Nephron progenitor cell (in vitro differentiated cells): ENCODE data around the gene PRH1.

Source experiments
- DNase-seq: peaks from one replicate; pipeline ENCODE4 v3.0.0; 2021
- H3K27ac Mint-ChIP-seq: 2 replicates; pipeline ENCODE4 v1.8.0; 2021; ENCODE audit warnings: mild to moderate bottlenecking, moderate library complexity, mixed read lengths
- H3K27me3 Mint-ChIP-seq: 2 replicates; pipeline ENCODE4 v1.8.0; 2021; ENCODE audit warnings: mild to moderate bottlenecking, low read depth, mixed read lengths; ENCODE audit not compliant: poor library complexity
- H3K36me3 Mint-ChIP-seq: 2 replicates; pipeline ENCODE4 v1.8.0; 2021; ENCODE audit warnings: low read depth, mixed read lengths
- H3K4me1 Mint-ChIP-seq: 2 replicates; pipeline ENCODE4 v1.8.0; 2021; ENCODE audit warnings: mixed read lengths
- H3K4me3 Mint-ChIP-seq: 2 replicates; pipeline ENCODE4 v1.8.0; 2021; ENCODE audit warnings: mild to moderate bottlenecking, moderate library complexity, mixed read lengths
- H3K9me3 Mint-ChIP-seq: 2 replicates; pipeline ENCODE4 v1.8.0; 2021; ENCODE audit warnings: mild to moderate bottlenecking, moderate library complexity, mixed read lengths
- CTCF ChIP-seq: fragments of 200-600 bp; sonication (generic); IDR thresholded peaks from 2 replicates; pipeline ENCODE4 v1.5.0; 2021; ENCODE audit warnings: antibody characterized with exemption

Gene PRH1

GRCh38 chr12:10889226-10889625, 5.2 kb upstream of the PRH1 start:
- no peak overlapping the region for H3K27ac Mint-ChIP-seq
- H3K4me1 Mint-ChIP-seq, result no peaks in the 10 kb centered on the region
- DNase-seq, result no peak
- no peaks in the 10 kb centered on the region for H3K9me3 Mint-ChIP-seq
- peaks cover 13% of the 10 kb centered on the region for H3K36me3 Mint-ChIP-seq
- H3K4me3 Mint-ChIP-seq, result no peak overlapping the region
- H3K27me3 Mint-ChIP-seq, result no peaks in the 10 kb centered on the region
- no peak for TF ChIP-seq CTCF

GRCh38 chr12:10873378-10873777, 10.7 kb downstream of the PRH1 start:
- Mint-ChIP-seq H3K4me3 (no peak overlapping the region), H3K27me3 (peaks cover 1% of the 10 kb centered on the region), H3K27ac (no peak overlapping the region), H3K9me3 (no peaks in the 10 kb centered on the region), H3K4me1 (no peaks in the 10 kb centered on the region), H3K36me3 (peaks cover 42% of the 10 kb centered on the region)
- TF ChIP-seq CTCF, result no peak
- no peak for DNase-seq

GRCh38 chr12:10867381-10867780, 16.7 kb downstream of the PRH1 start:
- no peak for TF ChIP-seq CTCF
- peaks cover 21% of the 10 kb centered on the region for H3K36me3 Mint-ChIP-seq
- H3K4me3 Mint-ChIP-seq, result no peak overlapping the region
- H3K9me3 Mint-ChIP-seq, result peaks cover 11% of the 10 kb centered on the region
- no peak for DNase-seq
- H3K27ac Mint-ChIP-seq, result no peak overlapping the region
- H3K27me3 Mint-ChIP-seq, result peaks cover 4% of the 10 kb centered on the region
- H3K4me1 Mint-ChIP-seq, result no peaks in the 10 kb centered on the region

- DNase-seq, result no peak
- Mint-ChIP-seq H3K9me3 (peaks cover 38% of the 10 kb centered on the region), H3K4me3 (no peak overlapping the region), H3K36me3 (peaks cover 54% of the 10 kb centered on the region), H3K27me3 (peaks cover 4% of the 10 kb centered on the region), H3K27ac (no peak overlapping the region), H3K4me1 (no peaks in the 10 kb centered on the region)
- TF ChIP-seq CTCF, result no peak
Measured at GRCh38 chr12:10863512-10864218, 20.4 kb downstream of the PRH1 start.

- Mint-ChIP-seq H3K4me3 (no peak overlapping the region), H3K27me3 (no peaks in the 10 kb centered on the region), H3K27ac (no peak overlapping the region), H3K36me3 (peaks cover 75% of the 10 kb centered on the region), H3K4me1 (no peaks in the 10 kb centered on the region), H3K9me3 (peaks cover 61% of the 10 kb centered on the region)
- TF ChIP-seq CTCF, result no peak
- no peak for DNase-seq
Measured at GRCh38 chr12:10861366-10861765, 22.7 kb downstream of the PRH1 start.

GRCh38 chr12:10855807-10856206, 28.2 kb downstream of the PRH1 start:
- Mint-ChIP-seq H3K4me1 (no peaks in the 10 kb centered on the region), H3K27me3 (no peaks in the 10 kb centered on the region), H3K9me3 (peaks cover 48% of the 10 kb centered on the region), H3K36me3 (peaks cover 76% of the 10 kb centered on the region), H3K27ac (no peak overlapping the region), H3K4me3 (no peak overlapping the region)
- DNase-seq, result no peak
- TF ChIP-seq CTCF, result no peak
